Measurements from ENCODE around the gene PTGR1. TPM values are rescaled to one million over a fixed set of nuclear protein-coding genes. Genes with fewer than 3 reads are reported as not detected.

The PTGR1 gene
- polyA plus RNA-seq, 1 donor (not counting 4 experiments of a cell fraction or from before 2014, with no cell fraction given): 66.0 TPM

DNA sequence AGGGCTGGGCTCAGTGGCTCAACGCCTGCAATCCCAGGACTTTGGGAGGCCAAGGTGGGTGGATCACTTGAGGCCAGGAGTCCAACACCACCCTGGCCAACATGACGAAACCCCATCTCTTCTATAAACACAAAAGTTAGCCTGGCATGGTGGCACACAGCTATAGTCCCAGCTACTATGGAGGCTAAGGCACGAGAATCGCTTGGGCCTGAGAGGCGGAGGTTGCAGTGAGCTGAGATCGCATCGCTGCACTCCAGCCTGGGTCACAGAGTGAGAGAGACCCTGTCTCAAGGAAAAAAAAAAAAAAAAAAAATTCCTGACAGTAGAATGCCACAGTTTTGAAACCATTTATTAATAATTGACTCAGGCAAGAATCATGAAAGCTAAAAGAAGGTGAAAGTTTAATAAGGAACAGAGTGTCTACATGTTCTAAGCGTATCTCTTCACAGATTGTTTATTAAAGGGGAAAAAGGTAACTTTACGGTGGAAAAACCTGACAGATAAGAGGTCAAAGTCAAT, 5.7 kb upstream of the PTGR1 start:
- DNase-seq (ENCODE audit: low read depth, low spot score) (no peak), FAIRE-seq (no peak)
- H3K9me1 ChIP-seq (ENCODE audit: control insufficient read depth, extremely low read depth, insufficient read depth, low read length): no peaks in the 10 kb centered on the region
- H3K9ac ChIP-seq (ENCODE audit: control insufficient read depth, extremely low read depth, insufficient read depth, low read length): no peak overlapping the region
- dilution Hi-C loops (cut with MboI; ENCODE audit: extremely low pct_ligation_motif_present, low sequenced_read_pairs): no loop called here
- H3K27ac ChIP-seq (ENCODE audit: control insufficient read depth, insufficient read depth, low read length): no peak overlapping the region
- no peak overlapping the region for H3K4me2 ChIP-seq (ENCODE audit: control insufficient read depth, extremely low read depth, insufficient read depth, low read depth, low read length)
- H3K4me1 ChIP-seq (ENCODE audit: control insufficient read depth, extremely low read depth, insufficient read depth, low read length): peaks cover 11% of the 10 kb centered on the region
- H3K4me3 ChIP-seq (ENCODE audit: control insufficient read depth in 2 of 3, extremely low read depth in 1 of 3, insufficient read depth in 2 of 3, low read depth in 1 of 3, low read length in 3 of 3): no peak overlapping the region
- no peaks in the 10 kb centered on the region for H3K9me3 ChIP-seq (ENCODE audit: control insufficient read depth, low read depth, low read length)
- H3K36me3 ChIP-seq (ENCODE audit: control insufficient read depth in 2 of 2, extremely low read depth in 1 of 2, insufficient read depth in 2 of 2, low read length in 2 of 2): no peaks in the 10 kb centered on the region
- no peaks in the 10 kb centered on the region for H4K20me1 ChIP-seq (ENCODE audit: control insufficient read depth, extremely low read depth, insufficient read depth, low read length)
- no peak overlapping the region for H2AFZ ChIP-seq (ENCODE audit: control insufficient read depth, low read length)
- no peak for TF ChIP-seq EZH2 (IDR thresholded peaks at IDR 0.05; ENCODE audit: low read length)
- TF ChIP-seq, protein P1, sequence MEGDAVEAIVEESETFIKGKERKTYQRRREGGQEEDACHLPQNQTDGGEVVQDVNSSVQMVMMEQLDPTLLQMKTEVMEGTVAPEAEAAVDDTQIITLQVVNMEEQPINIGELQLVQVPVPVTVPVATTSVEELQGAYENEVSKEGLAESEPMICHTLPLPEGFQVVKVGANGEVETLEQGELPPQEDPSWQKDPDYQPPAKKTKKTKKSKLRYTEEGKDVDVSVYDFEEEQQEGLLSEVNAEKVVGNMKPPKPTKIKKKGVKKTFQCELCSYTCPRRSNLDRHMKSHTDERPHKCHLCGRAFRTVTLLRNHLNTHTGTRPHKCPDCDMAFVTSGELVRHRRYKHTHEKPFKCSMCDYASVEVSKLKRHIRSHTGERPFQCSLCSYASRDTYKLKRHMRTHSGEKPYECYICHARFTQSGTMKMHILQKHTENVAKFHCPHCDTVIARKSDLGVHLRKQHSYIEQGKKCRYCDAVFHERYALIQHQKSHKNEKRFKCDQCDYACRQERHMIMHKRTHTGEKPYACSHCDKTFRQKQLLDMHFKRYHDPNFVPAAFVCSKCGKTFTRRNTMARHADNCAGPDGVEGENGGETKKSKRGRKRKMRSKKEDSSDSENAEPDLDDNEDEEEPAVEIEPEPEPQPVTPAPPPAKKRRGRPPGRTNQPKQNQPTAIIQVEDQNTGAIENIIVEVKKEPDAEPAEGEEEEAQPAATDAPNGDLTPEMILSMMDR (optimal IDR thresholded peaks at IDR 0.05 in 1 of 3, IDR thresholded peaks at IDR 0.05 in 1 of 3, conservative IDR thresholded peaks at IDR 0.05 in 1 of 3; ENCODE audit: extremely low read depth in 1 of 3, insufficient read depth in 2 of 3, low read length in 3 of 3): no peak
- H3K79me2 ChIP-seq (ENCODE audit: control insufficient read depth, insufficient read depth, low read length): no peaks in the 10 kb centered on the region
- no peaks in the 10 kb centered on the region for H3K27me3 ChIP-seq (ENCODE audit: control insufficient read depth, extremely low read depth, insufficient read depth, low read length)

DNA sequence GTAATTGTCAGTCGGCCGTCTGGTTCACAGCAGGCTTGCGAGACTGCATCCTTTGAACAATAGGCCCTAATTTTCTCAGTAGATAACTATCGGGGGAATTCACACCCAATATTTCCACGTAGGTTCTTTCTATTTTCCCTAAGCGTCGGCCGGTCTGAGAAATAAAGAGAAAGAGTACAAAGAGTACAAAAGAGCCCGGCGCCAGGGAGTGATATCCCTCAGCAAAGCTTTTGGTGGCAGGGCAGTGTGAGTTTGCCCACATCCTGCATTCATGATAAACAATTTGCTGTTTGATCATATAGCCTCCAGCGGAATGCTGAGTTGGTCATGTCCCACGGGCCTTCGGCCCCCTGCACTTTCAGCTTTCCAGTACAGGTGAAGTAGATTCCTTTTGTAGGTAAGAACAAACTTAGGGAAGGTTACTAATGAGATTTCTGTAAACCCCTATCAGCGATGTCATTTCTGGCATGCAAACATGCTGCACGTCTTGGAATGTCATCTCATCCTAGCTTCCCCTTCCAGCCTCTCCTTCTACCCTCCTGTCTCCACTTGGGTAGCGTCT, 4.7 kb upstream of the PTGR1 start:
- dilution Hi-C loops (cut with MboI; ENCODE audit: extremely low pct_ligation_motif_present, low sequenced_read_pairs): no loop called here
- H2AFZ ChIP-seq (ENCODE audit: control insufficient read depth, low read length): no peak overlapping the region
- no peak overlapping the region for H3K4me2 ChIP-seq (ENCODE audit: control insufficient read depth, extremely low read depth, insufficient read depth, low read depth, low read length)
- H3K9ac ChIP-seq (ENCODE audit: control insufficient read depth, extremely low read depth, insufficient read depth, low read length): no peak overlapping the region
- no peak overlapping the region for H3K27ac ChIP-seq (ENCODE audit: control insufficient read depth, insufficient read depth, low read length)
- no peaks in the 10 kb centered on the region for H3K79me2 ChIP-seq (ENCODE audit: control insufficient read depth, insufficient read depth, low read length)
- TF ChIP-seq EZH2 (IDR thresholded peaks at IDR 0.05; ENCODE audit: low read length): no peak
- TF ChIP-seq, protein P1 (optimal IDR thresholded peaks at IDR 0.05 in 1 of 3, IDR thresholded peaks at IDR 0.05 in 1 of 3, conservative IDR thresholded peaks at IDR 0.05 in 1 of 3; ENCODE audit: extremely low read depth in 1 of 3, insufficient read depth in 2 of 3, low read length in 3 of 3): no peak
- no peaks in the 10 kb centered on the region for H3K9me1 ChIP-seq (ENCODE audit: control insufficient read depth, extremely low read depth, insufficient read depth, low read length)
- no peak overlapping the region for H3K4me3 ChIP-seq (ENCODE audit: control insufficient read depth in 2 of 3, extremely low read depth in 1 of 3, insufficient read depth in 2 of 3, low read depth in 1 of 3, low read length in 3 of 3)
- DNase-seq (ENCODE audit: low read depth, low spot score): no peak
- H3K4me1 ChIP-seq (ENCODE audit: control insufficient read depth, extremely low read depth, insufficient read depth, low read length): peaks cover 9% of the 10 kb centered on the region
- no peaks in the 10 kb centered on the region for H4K20me1 ChIP-seq (ENCODE audit: control insufficient read depth, extremely low read depth, insufficient read depth, low read length)
- no peak for FAIRE-seq
- H3K36me3 ChIP-seq (ENCODE audit: control insufficient read depth in 2 of 2, extremely low read depth in 1 of 2, insufficient read depth in 2 of 2, low read length in 2 of 2): no peaks in the 10 kb centered on the region
- no peaks in the 10 kb centered on the region for H3K27me3 ChIP-seq (ENCODE audit: control insufficient read depth, extremely low read depth, insufficient read depth, low read length)
- H3K9me3 ChIP-seq (ENCODE audit: control insufficient read depth, low read depth, low read length): no peaks in the 10 kb centered on the region
